Large intestine (tissue), 3 donors: ENCODE data around the gene CAMTA1. TPM values are rescaled to one million over a fixed set of nuclear protein-coding genes. Genes with fewer than 3 reads are reported as not detected.

ENCODE experiments used
- DNase-seq, 2 donors: peaks; one replicate each; pipeline versions ENCODE4 v3.0.0 to v3.0.0-alpha.2; 2013
- H3K27ac ChIP-seq: one replicate; pipeline ENCODE4 v1.5.1; 2013; ENCODE audit warnings: low read length
- H3K27me3 ChIP-seq: 2 replicates; pipeline ENCODE4 v1.6.1; 2013; ENCODE audit warnings: low read length; ENCODE audit not compliant: control insufficient read depth, insufficient read depth
- H3K36me3 ChIP-seq: 2 replicates; pipeline ENCODE4 v1.6.1; 2013; ENCODE audit warnings: low read length; ENCODE audit not compliant: control insufficient read depth, insufficient read depth
- H3K4me1 ChIP-seq: one replicate; pipeline ENCODE4 v1.6.1; 2013; ENCODE audit warnings: low read length; ENCODE audit not compliant: control insufficient read depth, insufficient read depth
- H3K4me3 ChIP-seq: one replicate; pipeline ENCODE4 v1.5.1; 2013; ENCODE audit warnings: low read length
- H3K9me3 ChIP-seq: one replicate; pipeline ENCODE4 v1.6.1; 2013; ENCODE audit warnings: mild to moderate bottlenecking, low read depth, low read length, moderate library complexity; ENCODE audit not compliant: control insufficient read depth
- WGBS: methylation state at CpG from one replicate; pipeline ENCODE4 v1.1.5; 2013; ENCODE audit warnings: low lambda C conversion rate; ENCODE audit not compliant: insufficient coverage; 5-methylcytosine and 5-hydroxymethylcytosine counted together
- polyA plus RNA-seq: library from polyadenylated mRNA; unstranded; fragments of 120-200 nt; gene quantifications from one replicate; pipeline ENCODE4 v1.2.1, GENCODE V29; 2013

The CAMTA1 gene
- polyA plus RNA-seq, 1 donor, result 67.9 TPM

DNA sequence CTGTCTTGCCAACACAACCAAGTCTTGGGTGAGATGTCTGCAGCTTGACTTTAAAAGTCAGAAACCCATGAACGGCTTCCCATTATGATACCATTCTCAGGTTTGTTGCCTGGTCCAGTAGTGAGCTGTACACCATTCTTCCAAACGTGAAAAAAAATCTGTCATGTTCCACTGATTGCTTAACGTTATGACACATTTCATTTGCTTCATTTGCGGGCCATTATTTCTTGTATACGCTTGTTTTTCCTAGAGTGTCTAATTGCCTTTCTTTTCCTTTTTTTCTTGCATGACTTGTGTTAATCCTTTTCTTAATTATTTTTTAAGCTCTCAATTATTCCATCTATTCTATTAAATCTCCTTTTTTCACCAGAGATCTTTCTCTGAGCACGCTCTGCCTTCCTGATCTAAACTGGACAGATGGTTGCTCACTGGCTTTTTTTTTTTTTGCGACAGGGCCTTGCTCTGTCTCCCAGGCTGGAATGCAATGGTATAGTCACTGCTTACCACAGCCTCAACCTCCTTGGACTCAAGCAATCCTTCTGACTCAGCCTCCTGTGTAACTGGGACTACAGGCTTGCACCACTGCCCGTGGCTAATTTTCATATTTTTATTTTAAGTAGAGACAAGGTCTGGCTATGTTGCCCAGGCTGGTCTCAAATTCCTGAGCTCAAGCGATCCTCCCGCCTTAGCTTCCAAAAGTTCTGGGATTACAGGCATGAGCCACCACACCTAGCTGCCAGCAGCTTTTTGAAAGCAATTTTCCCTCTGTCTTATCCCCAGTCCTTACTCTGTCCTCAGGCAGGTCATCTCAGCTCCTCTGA lies 31.7 kb upstream of the CAMTA1 start:
- DNase-seq, result no peak
- H3K27me3 ChIP-seq, result peaks cover 3% of the 10 kb centered on the region
- H3K27ac ChIP-seq, result no peak overlapping the region
- H3K4me1 ChIP-seq, result no peaks in the 10 kb centered on the region
- no peaks in the 10 kb centered on the region for H3K9me3 ChIP-seq
- no peaks in the 10 kb centered on the region for H3K36me3 ChIP-seq
- 75% methylated on average over 5 of the region's 10 CpGs for WGBS
- H3K4me3 ChIP-seq, result no peak overlapping the region

DNA sequence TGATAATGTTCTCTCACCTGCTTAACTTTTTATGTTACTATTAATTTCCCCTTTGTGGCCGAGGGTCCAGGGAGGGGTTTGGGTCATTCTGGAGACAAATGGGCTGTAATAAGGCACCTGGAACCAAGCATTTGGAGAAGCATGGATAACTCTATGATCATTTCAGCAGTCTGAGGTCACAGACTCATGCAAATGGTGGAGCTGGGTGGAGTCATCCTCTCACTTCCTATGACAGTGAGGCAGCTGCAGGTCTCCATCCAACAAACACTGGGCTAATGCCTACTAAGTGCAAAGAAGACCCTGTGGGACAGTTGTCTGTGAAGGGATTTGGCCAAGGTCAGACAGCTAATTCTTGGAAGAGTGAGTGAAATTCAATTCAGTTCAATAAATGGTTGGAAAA lies 28.8 kb upstream of the CAMTA1 start:
- no peak overlapping the region for H3K4me3 ChIP-seq
- no CpG with 5 or more reads among the region's 1 CpG for WGBS
- peaks cover 3% of the 10 kb centered on the region for H3K27me3 ChIP-seq
- no peaks in the 10 kb centered on the region for H3K36me3 ChIP-seq
- no peak overlapping the region for H3K27ac ChIP-seq
- no peaks in the 10 kb centered on the region for H3K9me3 ChIP-seq
- DNase-seq, result no peak
- no peaks in the 10 kb centered on the region for H3K4me1 ChIP-seq

DNA sequence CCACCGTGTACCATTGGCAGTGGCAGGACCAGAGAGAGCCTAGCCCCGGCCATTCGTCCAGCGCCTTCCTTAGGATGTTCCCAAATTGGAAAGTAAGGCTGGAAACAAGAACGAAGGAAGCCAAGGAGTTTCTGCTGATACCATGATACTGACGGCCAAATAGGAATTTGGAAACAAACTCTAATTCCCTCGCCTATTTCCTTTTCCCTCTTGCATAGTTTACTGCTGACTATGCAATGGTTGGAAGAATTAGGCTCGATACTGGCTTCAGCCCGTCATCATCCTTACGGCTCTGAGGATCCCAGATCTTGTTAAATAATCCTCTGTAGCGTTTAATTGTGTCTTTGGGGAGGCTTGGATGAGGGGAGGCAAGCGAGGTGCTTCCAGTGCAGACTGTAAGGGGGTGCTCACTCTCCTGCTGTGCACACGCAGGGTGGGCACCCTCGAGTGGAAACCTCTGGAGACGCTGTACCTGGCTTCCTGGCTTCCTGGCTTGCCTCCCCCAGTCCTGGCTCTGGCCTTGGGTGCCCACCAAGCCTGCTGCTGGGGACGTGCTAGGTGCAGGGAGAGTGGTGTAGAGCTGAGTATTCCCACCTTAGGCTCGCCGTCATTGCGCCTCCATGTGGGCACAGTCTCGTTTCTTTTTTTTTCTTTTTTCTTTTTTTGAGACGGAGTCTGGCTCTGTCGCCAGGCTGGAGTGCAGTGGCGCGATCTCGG lies 27.4 kb upstream of the CAMTA1 start:
- peaks cover 3% of the 10 kb centered on the region for H3K27me3 ChIP-seq
- H3K4me3 ChIP-seq, result no peak overlapping the region
- H3K36me3 ChIP-seq, result no peaks in the 10 kb centered on the region
- DNase-seq, result no peak
- H3K4me1 ChIP-seq, result no peaks in the 10 kb centered on the region
- no CpG with 5 or more reads among the region's 25 CpGs for WGBS
- H3K27ac ChIP-seq, result no peak overlapping the region
- no peaks in the 10 kb centered on the region for H3K9me3 ChIP-seq

DNA sequence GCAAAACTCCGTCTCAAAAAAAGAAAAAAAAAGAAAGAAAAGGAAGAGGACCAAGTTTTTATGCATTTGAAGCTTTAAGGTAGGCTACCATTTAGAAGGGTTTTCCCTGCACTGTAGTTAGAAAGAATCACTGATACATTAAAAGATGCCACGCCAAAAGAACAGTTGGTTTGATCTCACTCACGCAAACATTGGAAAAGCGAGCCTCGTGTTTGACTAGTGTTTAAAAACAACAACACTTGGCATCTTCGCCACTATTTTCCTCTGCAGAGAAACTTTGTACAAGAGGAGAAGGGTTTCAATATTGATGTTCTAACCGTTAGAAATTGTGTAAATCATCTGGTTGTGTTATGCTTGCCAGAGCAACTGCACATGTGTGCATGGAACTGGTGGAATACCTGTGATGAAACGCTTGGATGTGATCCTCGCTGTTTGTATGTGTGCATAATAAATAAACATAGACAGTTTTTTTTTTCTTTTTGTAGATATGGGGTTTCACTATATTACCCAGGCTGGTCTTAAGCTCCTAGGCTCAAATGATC lies 24.0 kb upstream of the CAMTA1 start:
- Histone ChIP-seq H3K27ac (no peak overlapping the region), H3K27me3 (no peaks in the 10 kb centered on the region), H3K9me3 (no peaks in the 10 kb centered on the region), H3K36me3 (no peaks in the 10 kb centered on the region), H3K4me1 (no peaks in the 10 kb centered on the region), H3K4me3 (no peak overlapping the region)
- WGBS, result no CpG with 5 or more reads among the region's 9 CpGs
- DNase-seq, result no peak

DNA sequence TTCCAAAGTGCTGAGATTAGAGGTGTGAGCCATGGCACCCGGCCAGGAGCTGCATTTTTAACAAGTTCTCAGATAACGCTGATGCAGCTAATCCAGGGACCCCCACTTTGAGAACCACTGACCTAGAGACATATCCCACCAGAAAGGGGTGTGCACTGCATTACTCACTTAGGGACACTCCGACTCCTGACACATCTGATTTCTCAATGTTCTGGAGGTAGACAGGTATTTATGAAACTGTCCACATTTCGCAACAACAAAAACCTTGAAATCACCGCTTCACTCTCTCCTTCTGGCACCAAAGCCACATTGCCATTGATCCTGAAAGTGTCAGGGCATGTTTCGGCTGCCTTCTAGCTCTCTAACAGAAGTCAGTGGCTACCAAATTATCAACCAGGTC lies 23.2 kb upstream of the CAMTA1 start:
- WGBS, result no CpG with 5 or more reads among the region's 6 CpGs
- no peaks in the 10 kb centered on the region for H3K27me3 ChIP-seq
- H3K27ac ChIP-seq, result no peak overlapping the region
- H3K4me1 ChIP-seq, result no peaks in the 10 kb centered on the region
- DNase-seq, result no peak
- H3K36me3 ChIP-seq, result no peaks in the 10 kb centered on the region
- no peak overlapping the region for H3K4me3 ChIP-seq
- no peaks in the 10 kb centered on the region for H3K9me3 ChIP-seq

DNA sequence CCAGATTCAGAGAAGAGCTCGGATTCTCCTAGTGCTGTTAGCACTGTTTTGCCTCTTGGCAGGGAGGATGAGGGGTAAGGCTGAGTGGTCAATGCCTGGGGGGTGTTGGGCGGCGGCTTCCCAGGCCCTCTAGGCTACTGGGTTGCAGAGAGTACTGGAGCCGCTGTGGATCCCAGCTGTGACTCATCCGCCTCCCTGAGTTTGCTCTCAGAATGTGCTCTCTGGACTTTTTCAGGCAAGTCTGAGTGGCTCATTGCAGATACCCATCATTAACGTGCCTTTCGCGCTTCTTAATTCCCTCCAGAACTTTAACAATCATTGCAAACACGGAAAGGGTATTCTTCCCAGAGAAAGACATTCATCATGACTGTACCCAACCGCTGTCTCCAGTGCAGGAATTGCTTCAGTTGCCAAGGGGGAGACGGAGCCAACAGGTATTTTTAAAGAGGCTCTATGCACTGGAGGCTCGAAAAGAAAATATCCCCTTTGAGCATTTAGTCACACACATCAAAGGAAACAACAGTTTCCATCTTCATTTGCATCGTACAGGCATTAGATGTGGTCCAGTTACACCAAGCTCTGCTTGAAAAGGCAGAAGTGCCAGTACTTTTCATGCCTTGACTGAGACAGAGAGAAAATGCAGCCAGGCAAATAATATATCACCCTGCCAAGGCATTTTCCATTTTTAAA lies 14.4 kb upstream of the CAMTA1 start:
- Histone ChIP-seq H3K27me3 (peaks cover 7% of the 10 kb centered on the region), H3K4me1 (no peaks in the 10 kb centered on the region), H3K27ac (no peak overlapping the region), H3K9me3 (no peaks in the 10 kb centered on the region), H3K36me3 (no peaks in the 10 kb centered on the region), H3K4me3 (no peak overlapping the region)
- no peak for DNase-seq
- no CpG with 5 or more reads among the region's 13 CpGs for WGBS

DNA sequence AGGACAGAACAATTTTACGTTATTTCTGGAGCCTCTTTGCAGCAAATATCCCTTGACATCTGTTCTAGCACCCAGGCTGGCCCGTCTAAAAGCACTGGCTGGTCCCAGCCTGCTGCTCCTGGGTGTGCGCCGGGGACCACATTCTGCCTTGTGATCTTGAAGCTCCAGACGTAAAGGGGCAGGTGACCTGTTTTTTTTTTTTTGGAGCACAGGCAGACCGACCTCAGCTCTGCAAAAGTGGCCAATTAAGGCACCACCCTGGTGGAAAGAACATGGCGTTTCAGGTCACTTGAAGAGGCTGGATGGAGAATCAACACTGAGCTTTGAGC lies 13.8 kb upstream of the CAMTA1 start:
- WGBS, result no CpG with 5 or more reads among the region's 7 CpGs
- Histone ChIP-seq H3K27me3 (peaks cover 7% of the 10 kb centered on the region), H3K4me3 (no peak overlapping the region), H3K4me1 (no peaks in the 10 kb centered on the region), H3K27ac (no peak overlapping the region), H3K9me3 (no peaks in the 10 kb centered on the region), H3K36me3 (no peaks in the 10 kb centered on the region)
- DNase-seq, result no peak

DNA sequence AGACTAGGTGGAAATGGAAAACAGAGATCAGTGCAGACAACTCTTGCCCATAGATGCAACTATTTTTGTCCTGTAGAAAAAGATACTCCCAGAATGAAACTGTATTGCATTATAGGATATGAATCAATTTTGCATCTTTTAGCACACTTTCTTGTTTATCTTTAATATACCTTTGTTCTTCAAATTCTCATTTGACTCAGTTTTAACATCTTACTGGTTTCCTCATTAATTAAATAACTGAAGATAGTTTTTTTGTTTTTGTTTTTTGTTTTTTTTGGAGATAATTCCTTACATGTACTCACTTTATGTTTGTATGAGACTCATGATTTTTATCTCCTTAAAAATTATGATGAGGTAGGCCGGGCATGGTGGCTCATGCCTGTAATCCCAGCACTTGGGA lies 10.9 kb upstream of the CAMTA1 start:
- Histone ChIP-seq H3K27ac (no peak overlapping the region), H3K9me3 (no peaks in the 10 kb centered on the region), H3K36me3 (no peaks in the 10 kb centered on the region), H3K4me1 (no peaks in the 10 kb centered on the region), H3K4me3 (no peak overlapping the region), H3K27me3 (peaks cover 7% of the 10 kb centered on the region)
- no peak for DNase-seq
- no CpG with 5 or more reads among the region's 1 CpG for WGBS

DNA sequence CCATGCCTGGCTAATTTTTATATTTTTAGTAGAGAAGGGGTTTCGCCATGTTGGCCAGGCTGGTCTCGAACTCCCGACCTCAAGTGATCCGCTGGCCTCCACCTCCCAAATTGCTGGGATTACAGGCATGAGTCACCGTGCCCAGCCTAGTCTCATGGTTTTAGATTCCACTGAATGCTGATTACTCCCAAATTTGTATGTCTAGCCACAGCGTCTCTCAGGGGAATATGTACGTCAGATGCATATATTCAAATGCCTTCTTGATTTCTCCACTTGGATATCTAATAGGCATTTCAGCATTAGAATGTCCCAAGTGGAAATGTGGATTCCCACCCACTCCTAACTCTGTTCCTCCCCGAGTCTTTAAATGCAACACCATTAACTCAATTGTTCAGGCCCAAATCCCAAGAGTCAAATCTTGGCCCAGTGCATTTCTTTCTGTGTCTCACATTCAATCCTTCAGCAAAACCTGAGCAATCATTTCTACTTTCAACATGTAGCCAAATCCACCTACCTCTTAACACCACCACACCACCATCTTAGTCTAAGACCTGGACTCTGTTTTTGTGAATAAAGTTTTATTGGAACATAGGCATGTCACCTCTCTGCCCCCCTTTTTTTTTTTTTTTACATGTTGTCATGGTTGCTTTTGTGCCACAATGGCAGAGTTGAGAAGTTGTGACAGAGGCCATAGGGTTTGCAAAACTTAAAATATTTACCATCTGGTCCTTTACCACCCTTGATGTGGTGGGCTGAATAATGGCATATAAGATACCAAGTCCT lies 9.8 kb upstream of the CAMTA1 start:
- peaks cover 7% of the 10 kb centered on the region for H3K27me3 ChIP-seq
- no peak overlapping the region for H3K4me3 ChIP-seq
- H3K4me1 ChIP-seq, result no peaks in the 10 kb centered on the region
- no CpG with 5 or more reads among the region's 8 CpGs for WGBS
- DNase-seq, result no peak
- no peaks in the 10 kb centered on the region for H3K36me3 ChIP-seq
- no peaks in the 10 kb centered on the region for H3K9me3 ChIP-seq
- H3K27ac ChIP-seq, result no peak overlapping the region

DNA sequence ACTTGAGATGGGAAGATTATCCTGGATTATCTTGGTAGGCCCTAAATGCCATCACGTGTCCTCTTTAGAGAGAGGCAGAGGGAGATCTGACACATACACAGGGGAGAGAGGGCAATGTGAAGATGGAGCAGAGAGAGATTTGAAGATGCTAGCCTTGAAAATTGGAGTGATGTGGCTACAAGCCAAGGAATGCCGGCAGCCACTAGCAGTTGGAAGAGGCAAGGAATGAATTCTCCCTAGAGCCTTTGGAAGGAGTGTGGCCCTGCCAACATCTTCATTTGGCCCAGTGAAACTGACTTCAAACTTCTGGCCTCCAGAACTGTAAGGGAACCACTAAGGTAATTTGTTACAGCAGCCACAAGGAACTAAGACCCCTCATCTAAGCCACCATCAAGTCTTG lies 8.9 kb upstream of the CAMTA1 start:
- no peak for DNase-seq
- Histone ChIP-seq H3K36me3 (no peaks in the 10 kb centered on the region), H3K4me3 (no peak overlapping the region), H3K4me1 (no peaks in the 10 kb centered on the region), H3K9me3 (no peaks in the 10 kb centered on the region), H3K27ac (no peak overlapping the region), H3K27me3 (peaks cover 5% of the 10 kb centered on the region)
- WGBS, result no CpG with 5 or more reads among the region's 2 CpGs
